K562 (cell line): ENCODE data around the gene PLD3. TPM values are rescaled to one million over a fixed set of nuclear protein-coding genes. Genes with fewer than 3 reads are reported as not detected.
A peak's percentile ranks its signal among the peaks of the same experiment; 100 is the strongest.

Experiments
- AFF1 ChIP-seq, 2 experiments: fragments of 450-650 bp; IDR thresholded peaks; 2 replicates each; pipeline ENCODE4 v1.6.1; 2018; ENCODE audit warnings: mild to moderate bottlenecking in 2 of 2, low read depth in 1 of 2; ENCODE audit not compliant: partially characterized antibody in 2 of 2
- CEBPG ChIP-seq, 3 experiments: fragments of 200-800 bp in 1 of 3; sonication (Bioruptor generic) in 1 of 3; sonication (generic) in 1 of 3; formaldehyde crosslinking in 1 of 3; IDR thresholded peaks in 2 of 3; conservative IDR thresholded peaks in 1 of 3; 2 replicates each; pipeline versions ENCODE4 v1.6.1 to v1.8.0; 2016 to 2022; ENCODE audit warnings: missing compliant biosample characterization in 2 of 3, missing genetic modification characterization in 2 of 3, mild to moderate bottlenecking in 1 of 3, missing genetic modification reagents in 1 of 3
- DMBX1 ChIP-seq: fragments of 250-450 bp; sonication (Bioruptor Pico); IDR thresholded peaks from 2 replicates; pipeline ENCODE4 v1.8.0; 2022; ENCODE audit warnings: inconsistent platforms, mild to moderate bottlenecking, moderate library complexity, borderline replicate concordance
- E2F3 ChIP-seq: fragments of 250-450 bp; sonication (Bioruptor Pico); IDR thresholded peaks from 2 replicates; pipeline ENCODE4 v1.4.0; 2020; ENCODE audit warnings: mild to moderate bottlenecking
- HNRNPL ChIP-seq: fragments of 200-400 bp; formaldehyde crosslinking; IDR thresholded peaks from 2 replicates; pipeline ENCODE4 v1.6.1; 2017; ENCODE audit warnings: low read depth, mild to moderate bottlenecking, low read length
- NCOA2 ChIP-seq, 2 experiments: fragments of 450-650 bp; IDR thresholded peaks; 2 replicates each; pipeline ENCODE4 v1.6.1; 2018; ENCODE audit warnings: mild to moderate bottlenecking in 2 of 2, moderate library complexity in 1 of 2; ENCODE audit not compliant: partially characterized antibody in 2 of 2
- RB1 ChIP-seq: fragments of 450-650 bp; IDR thresholded peaks from 2 replicates; pipeline ENCODE4 v1.6.1; 2017; ENCODE audit warnings: low read depth, mild to moderate bottlenecking
- SOX6 ChIP-seq: fragments of 450-650 bp; IDR thresholded peaks from 2 replicates; pipeline ENCODE4 v1.6.1; 2014; ENCODE audit warnings: mild to moderate bottlenecking
- TGIF2 ChIP-seq: sonication (generic); formaldehyde crosslinking; IDR thresholded peaks from 2 replicates; pipeline ENCODE4 v1.8.1; 2022; ENCODE audit warnings: mild to moderate bottlenecking, missing genetic modification reagents, moderate library complexity
- TRIM28 ChIP-seq: fragments of 450-650 bp; IDR thresholded peaks from 2 replicates; pipeline ENCODE4 v1.6.1; 2017
- XRCC3 ChIP-seq: fragments of 450-650 bp; IDR thresholded peaks from 2 replicates; pipeline ENCODE4 v1.6.1; 2017; ENCODE audit warnings: mild to moderate bottlenecking, moderate library complexity
- ZBTB5 ChIP-seq: fragments of 450-650 bp; IDR thresholded peaks from 2 replicates; pipeline ENCODE4 v1.6.1; 2017; ENCODE audit warnings: antibody characterized with exemption
- ZNF263 ChIP-seq: sonication (generic); formaldehyde crosslinking; IDR thresholded peaks from 2 replicates; pipeline ENCODE4 v1.8.0; 2022; ENCODE audit warnings: mild to moderate bottlenecking, missing genetic modification reagents, borderline replicate concordance
- ZNF347 ChIP-seq: fragments of 450-650 bp; formaldehyde crosslinking; IDR thresholded peaks from 2 replicates; pipeline ENCODE4 v1.4.0; 2020; ENCODE audit warnings: low read depth, mild to moderate bottlenecking, moderate library complexity
- ZZZ3 ChIP-seq: fragments of 450-650 bp; IDR thresholded peaks from 2 replicates; pipeline ENCODE4 v1.6.1; 2016; ENCODE audit warnings: antibody characterized with exemption, mild to moderate bottlenecking, moderate library complexity
- polyA plus RNA-seq, 8 experiments: library from polyadenylated mRNA; depleted of rRNA in 4 of 8; stranded (reverse) in 5 of 8; unstranded in 3 of 8; fragments of >200 nt; fragmentation: Nextera tagmentation in 2 of 8; fragmentation: Illumina TruSeq in 1 of 8; extraction: Ambion mirVana in 2 of 8; extraction: Trizol in 1 of 8; gene quantifications; 2 replicates each; pipeline versions ENCODE4 v1.2.1 to v1.2.3, GENCODE V29; 2011 to 2014; ENCODE audit warnings: inconsistent platforms in 1 of 8, missing spikeins in 1 of 8
- total RNA-seq, 7 experiments: library from RNA; depleted of rRNA in 6 of 7; stranded (reverse); fragments of >200 nt in 6 of 7; fragmentation: Illumina TruSeq in 2 of 7; extraction: Trizol in 2 of 7; gene quantifications; 2 replicates each; pipeline versions ENCODE4 v1.2.1 to v1.2.3, GENCODE V29; 2011 to 2021; ENCODE audit warnings: low replicate concordance in 1 of 7
- TF ChIP-seq, protein P1 (sequence below): fragments of 250-450 bp; sonication (Bioruptor Pico); IDR thresholded peaks from 2 replicates; pipeline ENCODE4 v1.9.0; 2021; ENCODE audit warnings: mild to moderate bottlenecking, inconsistent platforms

The PLD3 gene
- total and polyA plus RNA-seq, 9 of the 15 experiments (the other 6 are each of a cell fraction or from before 2014, with no cell fraction given), result 2.3 to 128 (median 72.7) TPM

- TF ChIP-seq, protein P1, sequence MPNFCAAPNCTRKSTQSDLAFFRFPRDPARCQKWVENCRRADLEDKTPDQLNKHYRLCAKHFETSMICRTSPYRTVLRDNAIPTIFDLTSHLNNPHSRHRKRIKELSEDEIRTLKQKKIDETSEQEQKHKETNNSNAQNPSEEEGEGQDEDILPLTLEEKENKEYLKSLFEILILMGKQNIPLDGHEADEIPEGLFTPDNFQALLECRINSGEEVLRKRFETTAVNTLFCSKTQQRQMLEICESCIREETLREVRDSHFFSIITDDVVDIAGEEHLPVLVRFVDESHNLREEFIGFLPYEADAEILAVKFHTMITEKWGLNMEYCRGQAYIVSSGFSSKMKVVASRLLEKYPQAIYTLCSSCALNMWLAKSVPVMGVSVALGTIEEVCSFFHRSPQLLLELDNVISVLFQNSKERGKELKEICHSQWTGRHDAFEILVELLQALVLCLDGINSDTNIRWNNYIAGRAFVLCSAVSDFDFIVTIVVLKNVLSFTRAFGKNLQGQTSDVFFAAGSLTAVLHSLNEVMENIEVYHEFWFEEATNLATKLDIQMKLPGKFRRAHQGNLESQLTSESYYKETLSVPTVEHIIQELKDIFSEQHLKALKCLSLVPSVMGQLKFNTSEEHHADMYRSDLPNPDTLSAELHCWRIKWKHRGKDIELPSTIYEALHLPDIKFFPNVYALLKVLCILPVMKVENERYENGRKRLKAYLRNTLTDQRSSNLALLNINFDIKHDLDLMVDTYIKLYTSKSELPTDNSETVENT (CRISPR knock-in tag), result 0 out of 2 replicates have a peak, but pooled peaks have one; percentile 60
- TF ChIP-seq E2F3 (no peak), CEBPG (CRISPR knock-in tag; IDR thresholded peaks at IDR 0.05) (no peak), CEBPG (tag; conservative IDR thresholded peaks at IDR 0.05 in 1 of 2, IDR thresholded peaks at IDR 0.05 in 1 of 2) (no peak), HNRNPL (peak; percentile 85), ZNF347 (no peak), NCOA2 (IDR thresholded peaks at IDR 0.05; ENCODE audit: partially characterized antibody in 2 of 2) (no peak), DMBX1 (CRISPR knock-in tag) (0 out of 2 replicates have a peak, but pooled peaks have one; percentile 36), RB1 (peak; percentile 82), AFF1 (IDR thresholded peaks at IDR 0.05; ENCODE audit: low read depth in 1 of 2, partially characterized antibody in 2 of 2) (no peak), TGIF2 (peak; percentile 72; the same call in 1 of the 2 replicates), TRIM28 (no peak), ZZZ3 (no peak), XRCC3 (no peak), ZBTB5 (no peak), ZNF263 (CRISPR knock-in tag) (no peak; the same call in 1 of the 2 replicates), SOX6 (0 out of 2 replicates have a peak, but pooled peaks have one; percentile 61)
These were observed 72.6 kb downstream of the PLD3 start (continued) for GRCh38 chr19:40420766-40421765.
